HG03196 (cell line): ENCODE data around the gene UGGT1.

Source experiments
- ATAC-seq: cut with Tn5 transposase; IDR thresholded peaks from one replicate; pipeline ENCODE4 v1.9.1; 2021; ENCODE audit not compliant: unreplicated experiment

Gene UGGT1

GRCh38 chr2:128214251-128214650 is 123.3 kb downstream of the UGGT1 start:
- ATAC-seq, result no peak

DNA sequence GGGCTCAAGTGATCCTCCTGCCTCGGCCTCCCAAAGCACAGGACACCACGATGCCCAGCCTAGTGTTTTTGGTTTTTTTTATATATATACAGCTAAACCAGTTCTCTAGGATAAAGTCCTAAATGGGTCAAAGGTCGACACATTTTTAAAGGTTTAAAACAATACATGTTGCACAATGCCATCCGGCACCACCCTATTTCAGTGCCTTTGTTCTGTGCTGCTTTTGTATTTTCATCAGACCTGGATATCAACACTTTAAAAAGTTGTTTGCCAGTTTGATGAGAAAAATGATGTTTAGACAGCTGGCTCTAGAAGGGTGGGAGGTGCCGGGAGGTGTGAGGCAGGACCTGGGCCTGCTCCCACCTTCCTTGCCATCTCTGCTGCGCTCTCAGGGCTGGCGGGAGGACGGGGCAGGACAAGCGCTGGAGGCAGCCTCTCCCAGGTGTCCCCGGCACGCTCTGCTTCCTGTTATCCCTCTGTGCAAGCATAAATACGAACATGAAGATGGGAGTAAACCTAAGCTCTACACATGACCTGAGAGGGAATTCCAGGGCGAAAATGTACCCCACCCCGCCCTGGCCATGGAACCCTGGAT is 124.0 kb downstream of the UGGT1 start:
- ATAC-seq, result no peak

DNA sequence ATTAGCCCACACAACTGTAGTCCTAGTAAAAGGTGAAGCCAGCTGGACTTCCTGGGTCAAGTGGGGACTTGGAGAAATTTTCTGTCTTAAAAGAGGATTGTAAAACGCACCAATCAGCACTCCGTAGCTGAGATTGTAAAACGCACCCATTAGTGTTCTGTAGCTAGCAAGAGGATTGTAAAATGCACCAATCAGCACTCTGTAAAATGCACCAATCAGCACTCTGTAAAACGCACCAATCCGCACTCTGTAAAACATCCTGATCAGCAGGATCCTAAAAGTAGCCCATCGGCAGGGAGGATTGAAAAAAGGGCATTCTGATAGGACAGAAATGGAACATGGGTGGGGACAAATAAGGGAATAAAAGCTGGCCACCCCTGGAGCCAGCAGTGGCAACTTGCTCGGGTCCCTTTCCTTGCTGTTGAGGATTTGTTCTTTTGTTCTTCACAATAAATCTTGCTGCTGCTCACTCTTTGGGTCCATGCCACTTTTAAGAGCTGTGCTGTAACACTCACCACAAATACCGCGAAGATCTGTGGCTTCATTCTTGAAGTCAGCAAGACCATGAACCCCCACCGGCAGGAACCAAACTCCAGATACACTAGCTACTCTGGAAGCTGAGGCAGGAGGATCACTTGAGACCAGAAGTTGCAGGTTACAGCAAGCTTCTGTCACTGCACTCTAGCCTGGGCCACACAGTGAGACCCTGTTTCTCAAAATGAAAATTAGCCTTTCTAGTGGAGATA is 125.1 kb downstream of the UGGT1 start:
- no peak for ATAC-seq

GRCh38 chr2:128217671-128218070 is 126.7 kb downstream of the UGGT1 start:
- no peak for ATAC-seq

DNA sequence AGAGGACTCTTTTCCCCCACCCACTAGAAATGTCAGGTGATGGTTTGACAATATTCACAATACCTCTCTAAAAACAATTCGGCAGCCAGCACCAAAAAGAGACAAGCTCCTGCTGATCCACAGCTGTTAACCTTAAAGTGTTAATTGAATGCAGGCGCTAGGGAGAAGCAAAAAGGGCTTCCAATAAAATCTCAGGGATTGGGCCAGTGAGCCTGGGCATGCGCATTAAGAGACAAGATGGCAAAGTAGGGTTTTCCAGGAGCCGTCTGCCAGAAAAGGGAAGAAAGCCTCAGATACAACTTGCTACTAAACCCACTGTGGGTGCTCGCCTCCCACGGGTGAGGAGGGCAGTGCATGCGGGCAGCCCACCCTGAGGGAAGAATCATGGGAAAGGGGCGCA is 128.9 kb downstream of the UGGT1 start:
- no peak for ATAC-seq

- no peak for ATAC-seq
These were observed 136.9 kb downstream of the UGGT1 start for GRCh38 chr2:128227862-128228261.

DNA sequence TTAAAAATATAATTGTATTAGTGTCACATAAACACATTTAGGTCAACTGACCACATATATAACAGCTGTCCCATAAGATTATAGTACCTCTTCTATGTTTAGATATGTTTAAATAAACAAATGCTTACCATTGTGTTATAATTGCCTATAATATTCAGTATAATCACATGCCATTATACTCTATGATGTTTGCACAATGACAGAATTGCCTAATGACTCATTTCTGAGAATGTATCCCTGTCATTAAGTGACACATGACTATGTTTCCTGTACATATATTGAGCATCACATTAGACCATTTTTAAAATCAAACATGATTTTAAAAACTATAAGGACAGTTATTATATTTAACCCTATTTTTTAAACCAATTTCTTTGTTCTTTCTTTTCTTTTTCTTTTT is 137.9 kb downstream of the UGGT1 start:
- ATAC-seq, result no peak

- peak; percentile 99 for ATAC-seq
These were observed 142.2 kb downstream of the UGGT1 start for GRCh38 chr2:128232965-128233789.

GRCh38 chr2:128233790-128234395 is 142.9 kb downstream of the UGGT1 start:
- no peak for ATAC-seq

- no peak for ATAC-seq
These were observed 143.6 kb downstream of the UGGT1 start for GRCh38 chr2:128234613-128235012.

- ATAC-seq, result no peak
These were observed 144.6 kb downstream of the UGGT1 start for GRCh38 chr2:128235581-128235980.

DNA sequence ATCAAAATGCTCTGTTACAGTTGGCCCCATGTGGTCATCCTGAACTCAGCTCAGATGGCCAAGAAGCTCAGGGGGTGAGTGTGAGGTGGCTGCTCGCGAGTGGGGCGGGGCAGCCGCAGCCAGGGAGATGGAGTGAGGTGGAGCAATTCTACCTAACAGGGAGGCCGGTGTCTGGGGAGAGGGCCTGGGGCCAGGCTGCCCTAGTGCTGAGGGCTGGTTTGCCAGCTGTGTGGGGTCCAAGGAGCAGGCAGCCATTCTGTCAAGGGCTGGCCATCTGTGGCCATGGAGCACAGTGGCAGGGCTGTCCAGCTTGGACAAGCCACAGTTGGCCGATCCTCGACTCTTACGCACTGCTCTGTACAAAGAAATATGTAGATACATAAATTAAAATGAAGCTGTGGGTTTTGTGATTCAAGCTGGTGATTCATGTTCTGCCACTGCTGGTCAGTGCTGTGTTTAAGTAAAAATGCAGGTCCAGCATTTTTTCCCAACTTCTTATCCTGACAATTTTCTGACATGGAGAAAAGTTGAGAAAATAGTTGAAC is 145.6 kb downstream of the UGGT1 start:
- no peak for ATAC-seq

DNA sequence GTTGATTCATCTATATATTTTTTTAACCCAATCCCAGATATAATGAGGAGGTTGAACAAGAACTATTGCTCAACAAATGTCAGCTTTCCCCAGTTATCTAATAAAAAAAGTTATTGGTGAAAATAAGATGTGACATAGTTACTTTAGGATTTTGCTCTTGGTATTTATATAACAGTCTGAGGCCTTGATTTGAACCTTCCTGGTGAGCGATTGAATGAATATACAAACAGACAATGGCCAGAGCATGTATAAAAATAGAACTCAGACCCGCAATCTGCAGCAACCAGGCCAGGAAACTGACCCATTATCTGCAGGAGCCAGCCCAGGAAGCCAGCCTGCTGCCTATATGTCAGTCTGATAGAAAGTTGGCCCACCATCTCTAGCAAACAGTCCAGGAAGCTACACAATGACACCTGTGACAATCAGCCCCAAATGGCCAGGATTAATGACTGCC is 146.1 kb downstream of the UGGT1 start:
- no peak for ATAC-seq

DNA sequence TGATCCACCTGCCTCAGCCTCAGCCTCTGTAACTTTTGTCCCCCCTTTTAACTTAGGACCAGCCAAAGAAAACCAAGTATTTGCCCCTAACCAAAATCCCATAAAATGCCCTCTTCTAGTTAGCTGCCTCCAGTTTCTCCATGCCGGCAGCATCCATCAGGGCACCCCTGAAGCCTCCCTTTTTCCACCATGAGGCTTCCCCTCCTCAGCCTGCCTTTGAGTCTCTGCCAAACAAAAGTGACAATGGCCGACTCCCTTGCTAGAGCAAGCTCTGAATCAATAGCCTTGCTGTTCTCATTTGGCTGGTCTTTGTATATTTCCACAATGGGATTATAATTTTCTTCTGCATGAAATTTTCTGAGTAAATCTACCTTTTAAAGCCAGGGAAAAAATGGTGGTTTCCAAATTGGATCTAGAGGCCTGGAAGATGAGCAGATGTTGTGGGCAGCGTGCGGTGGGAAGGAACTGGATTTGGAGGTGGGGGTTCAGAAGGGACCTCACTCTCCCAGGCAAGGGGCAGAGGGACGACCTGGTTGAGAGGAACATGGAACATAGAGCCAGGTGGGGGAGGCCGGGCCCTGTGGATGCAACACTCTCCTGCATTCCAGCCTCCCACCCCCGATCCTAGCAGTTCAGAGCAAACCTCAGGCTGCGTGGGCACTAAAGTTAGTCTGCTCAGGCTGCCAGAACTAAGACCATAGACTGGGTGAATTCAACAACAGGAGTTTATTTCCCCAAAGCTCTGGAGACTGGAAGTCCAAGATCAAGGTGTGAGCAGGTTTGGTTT is 147.1 kb downstream of the UGGT1 start:
- no peak for ATAC-seq

DNA sequence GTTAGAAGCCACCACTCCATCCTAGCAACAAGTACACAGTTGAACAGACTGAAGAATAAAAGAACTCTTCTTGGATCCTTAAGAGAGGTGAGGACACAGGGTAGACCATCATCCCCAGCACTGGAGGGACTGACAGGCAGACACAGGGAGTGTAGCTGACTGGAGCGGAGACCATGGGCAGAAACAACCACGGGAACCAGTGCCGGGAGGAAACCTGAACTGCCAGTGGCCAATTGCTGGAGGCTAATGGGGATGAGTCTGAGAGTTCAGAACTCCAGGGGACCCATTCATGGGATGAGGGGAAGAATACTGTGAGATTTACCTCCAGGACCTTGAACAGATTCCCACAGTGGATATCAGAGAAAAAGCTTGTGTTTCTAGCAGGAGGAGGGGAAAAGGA is 150.9 kb downstream of the UGGT1 start:
- no peak for ATAC-seq
